ENCODE data around the gene SLC18A2.

GRCh38 chr10:117237401-117237991 lies 3.4 kb upstream of the SLC18A2 start:
- TF ChIP-seq CTCF (conservative IDR thresholded peaks at IDR 0.05) (no peak), ZFX (IDR thresholded peaks at IDR 0.05) (no peak)

Measured in C4-2B (cell line).